ENCODE data around the gene ITGA3. TPM values are rescaled to one million over a fixed set of nuclear protein-coding genes. Genes with fewer than 3 reads are reported as not detected.

Gene ITGA3
- total RNA-seq, 1 donor from 2014 or later: 222 TPM

DNA sequence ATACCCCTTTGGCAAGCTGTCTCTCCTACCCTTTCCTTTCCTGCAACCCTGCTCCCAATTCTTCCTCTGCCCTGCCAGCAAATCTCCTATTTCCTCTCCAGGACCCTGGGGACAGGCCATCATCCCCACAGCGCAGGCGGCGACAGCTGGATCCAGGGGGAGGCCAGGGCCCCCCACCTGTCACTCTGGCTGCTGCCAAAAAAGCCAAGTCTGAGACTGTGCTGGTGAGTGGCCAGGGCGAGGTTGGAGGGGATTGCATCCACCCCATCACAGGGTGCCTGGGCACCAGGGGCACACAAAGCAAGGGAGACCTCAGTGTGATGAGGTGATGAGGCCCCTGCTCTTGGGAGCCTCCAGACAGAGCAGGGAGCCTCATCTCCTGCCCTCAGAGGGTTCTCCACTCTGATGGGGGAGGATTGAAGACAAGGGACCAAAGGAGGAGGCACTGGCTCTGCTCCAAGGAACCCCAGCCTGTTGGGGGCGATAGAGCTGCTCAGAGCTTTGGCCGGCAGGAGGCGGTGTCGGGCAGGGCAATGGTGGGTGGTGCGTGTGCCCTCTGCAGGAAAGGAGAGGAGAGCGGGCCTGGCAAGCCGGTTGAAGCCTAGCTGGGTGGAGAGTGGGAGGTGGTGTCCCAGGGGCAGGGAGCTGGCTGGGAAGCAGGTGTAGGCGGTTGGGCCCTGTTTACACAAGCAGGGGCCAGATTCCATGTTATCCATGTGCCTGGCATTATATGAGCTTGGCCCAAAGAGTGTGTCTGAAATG is 23.6 kb downstream of the ITGA3 start:
- no peak for DNase-seq (ENCODE audit: low spot score in 2 of 2)
- peak overlapping the region; percentile 60 to 68 for H3K27ac ChIP-seq
- H3K36me3 ChIP-seq: peaks cover 77 to 93% of the 10 kb centered on the region in 2 donors
- H3K4me3 ChIP-seq: no peak overlapping the region
- H3K9me3 ChIP-seq: no peaks in the 10 kb centered on the region
- peaks cover 0 to 7% of the 10 kb centered on the region in 2 donors for H3K4me1 ChIP-seq
- H3K27me3 ChIP-seq: no peaks in the 10 kb centered on the region
- TF ChIP-seq, protein P1, sequence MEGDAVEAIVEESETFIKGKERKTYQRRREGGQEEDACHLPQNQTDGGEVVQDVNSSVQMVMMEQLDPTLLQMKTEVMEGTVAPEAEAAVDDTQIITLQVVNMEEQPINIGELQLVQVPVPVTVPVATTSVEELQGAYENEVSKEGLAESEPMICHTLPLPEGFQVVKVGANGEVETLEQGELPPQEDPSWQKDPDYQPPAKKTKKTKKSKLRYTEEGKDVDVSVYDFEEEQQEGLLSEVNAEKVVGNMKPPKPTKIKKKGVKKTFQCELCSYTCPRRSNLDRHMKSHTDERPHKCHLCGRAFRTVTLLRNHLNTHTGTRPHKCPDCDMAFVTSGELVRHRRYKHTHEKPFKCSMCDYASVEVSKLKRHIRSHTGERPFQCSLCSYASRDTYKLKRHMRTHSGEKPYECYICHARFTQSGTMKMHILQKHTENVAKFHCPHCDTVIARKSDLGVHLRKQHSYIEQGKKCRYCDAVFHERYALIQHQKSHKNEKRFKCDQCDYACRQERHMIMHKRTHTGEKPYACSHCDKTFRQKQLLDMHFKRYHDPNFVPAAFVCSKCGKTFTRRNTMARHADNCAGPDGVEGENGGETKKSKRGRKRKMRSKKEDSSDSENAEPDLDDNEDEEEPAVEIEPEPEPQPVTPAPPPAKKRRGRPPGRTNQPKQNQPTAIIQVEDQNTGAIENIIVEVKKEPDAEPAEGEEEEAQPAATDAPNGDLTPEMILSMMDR (IDR thresholded peaks at IDR 0.05): peak; percentile 68 to 84 (median 82)
- intact Hi-C loops (cut with DNase I): loop anchor here (2.0 kb wide), 2 partner anchors 25 to 53 kb away; no protein-coding TSS in a partner anchor

DNA sequence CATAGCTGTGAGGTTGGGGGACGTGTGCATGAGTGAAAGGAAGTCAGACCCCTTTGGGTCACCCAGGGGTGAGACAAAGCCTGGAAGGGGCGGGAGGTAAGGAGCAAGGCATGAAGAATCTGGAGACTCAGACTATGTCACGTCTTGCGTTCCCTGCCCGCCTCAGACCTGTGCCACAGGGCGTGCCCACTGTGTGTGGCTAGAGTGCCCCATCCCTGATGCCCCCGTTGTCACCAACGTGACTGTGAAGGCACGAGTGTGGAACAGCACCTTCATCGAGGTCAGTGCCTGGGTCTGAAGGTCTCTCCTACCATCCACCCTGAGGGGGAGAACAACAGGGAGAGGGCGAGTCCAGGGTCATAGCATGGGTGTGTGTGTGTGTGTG is 24.2 kb downstream of the ITGA3 start:
- no peaks in the 10 kb centered on the region for H3K27me3 ChIP-seq
- peaks cover 0 to 7% of the 10 kb centered on the region in 2 donors for H3K4me1 ChIP-seq
- peaks cover 71 to 88% of the 10 kb centered on the region in 2 donors for H3K36me3 ChIP-seq
- DNase-seq (ENCODE audit: low spot score in 2 of 2): no peak
- TF ChIP-seq, protein P1 (IDR thresholded peaks at IDR 0.05): no peak
- intact Hi-C loops (cut with DNase I): loop anchor here (2.0 kb wide), 1 partner anchor 25 kb away; no protein-coding TSS in a partner anchor
- H3K4me3 ChIP-seq: no peak overlapping the region
- H3K27ac ChIP-seq: peak overlapping the region; percentile 60 to 68
- no peaks in the 10 kb centered on the region for H3K9me3 ChIP-seq

DNA sequence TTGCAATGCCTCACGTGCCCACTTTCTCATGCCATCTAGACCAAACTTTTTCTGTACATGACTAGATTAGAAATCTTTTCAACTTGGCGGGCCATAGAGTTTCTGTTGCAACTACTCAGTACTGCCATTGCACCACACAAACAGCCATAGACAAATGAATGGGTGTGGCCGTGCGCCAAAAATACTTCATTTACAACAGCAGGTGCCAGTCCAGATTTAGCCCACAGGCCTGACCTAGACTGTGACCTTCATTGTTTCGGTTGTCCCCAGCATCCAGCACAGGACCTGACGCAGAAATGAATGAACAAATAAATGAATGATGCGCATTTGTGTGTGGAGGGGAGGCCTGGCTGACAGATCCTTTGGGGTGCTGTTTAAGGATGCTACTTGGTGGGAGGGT is 24.9 kb downstream of the ITGA3 start:
- no peak overlapping the region for H3K27ac ChIP-seq
- peaks cover 0 to 7% of the 10 kb centered on the region in 2 donors for H3K4me1 ChIP-seq
- H3K36me3 ChIP-seq: peaks cover 64 to 80% of the 10 kb centered on the region in 2 donors
- TF ChIP-seq, protein P1 (IDR thresholded peaks at IDR 0.05): no peak
- H3K9me3 ChIP-seq: no peaks in the 10 kb centered on the region
- H3K4me3 ChIP-seq: no peak overlapping the region
- no peak for DNase-seq (ENCODE audit: low spot score in 2 of 2)
- intact Hi-C loops (cut with DNase I): loop anchor here (2.0 kb wide), 1 partner anchor 26 kb away; no protein-coding TSS in a partner anchor
- H3K27me3 ChIP-seq: no peaks in the 10 kb centered on the region

DNA sequence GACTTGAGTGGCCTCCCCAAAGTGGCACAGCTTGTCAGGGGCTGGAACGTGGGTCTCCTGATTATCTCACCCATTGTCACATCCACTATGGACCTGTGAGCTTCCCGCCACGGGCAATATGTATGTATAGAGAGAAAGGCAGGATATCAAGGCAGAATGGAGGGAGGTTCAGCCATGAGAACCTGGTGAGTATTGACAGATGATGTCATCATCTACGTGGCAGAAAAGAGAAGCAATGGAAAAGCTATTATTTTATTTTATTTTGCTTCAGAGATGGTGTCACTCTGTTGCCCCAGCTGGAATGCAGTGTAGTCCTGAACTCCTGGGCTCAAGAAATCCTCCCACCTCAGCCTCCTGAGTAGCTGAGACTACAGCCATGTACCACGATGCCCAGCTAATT is 25.8 kb downstream of the ITGA3 start:
- no peak overlapping the region for H3K27ac ChIP-seq
- DNase-seq (ENCODE audit: low spot score in 2 of 2): no peak
- intact Hi-C loops (cut with DNase I): loop anchor here (2.0 kb wide), 1 partner anchor 27 kb away; no protein-coding TSS in a partner anchor

DNA sequence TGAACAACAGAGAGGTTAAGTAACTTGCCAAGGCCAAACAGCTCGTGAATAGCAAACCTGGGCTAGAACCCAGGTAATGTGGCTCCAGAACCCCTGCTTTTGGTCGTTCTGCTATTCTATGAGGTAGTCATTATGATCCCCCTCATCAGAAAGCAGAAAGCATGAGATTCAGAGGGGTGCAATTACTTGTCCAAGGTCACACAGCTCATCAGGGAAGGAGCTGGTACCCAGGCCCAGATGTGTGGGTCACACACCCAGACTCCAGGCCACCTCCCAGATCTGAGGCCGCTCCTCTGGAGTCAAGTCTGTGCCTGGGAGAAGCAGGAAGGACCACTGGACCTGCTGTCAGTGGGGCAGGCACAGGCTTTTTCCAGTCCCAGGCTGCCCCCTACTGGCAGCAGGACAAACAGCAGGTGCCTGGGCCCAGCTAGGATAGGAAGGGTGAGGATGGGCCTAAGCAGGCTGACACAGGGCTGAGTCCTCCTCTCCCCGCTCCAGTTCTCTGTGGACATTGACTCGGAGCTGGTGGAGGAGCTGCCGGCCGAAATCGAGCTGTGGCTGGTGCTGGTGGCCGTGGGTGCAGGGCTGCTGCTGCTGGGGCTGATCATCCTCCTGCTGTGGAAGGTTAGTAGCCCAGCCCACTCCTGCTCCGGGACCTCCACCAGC is 31.5 kb downstream of the ITGA3 start:
- TF ChIP-seq, protein P1 (IDR thresholded peaks at IDR 0.05): peak; percentile 91 to 96 (median 93)
- intact Hi-C loops (cut with DNase I): loop anchor here (1.0 kb wide), 1 partner anchor 60 kb away; no protein-coding TSS in a partner anchor

More for the DNA sequence above, 25.8 kb downstream of the ITGA3 start:
- TF ChIP-seq, protein P1 (IDR thresholded peaks at IDR 0.05): no peak
- no peak overlapping the region for H3K4me3 ChIP-seq
- no peaks in the 10 kb centered on the region for H3K27me3 ChIP-seq
- H3K4me1 ChIP-seq: peaks cover 0 to 7% of the 10 kb centered on the region in 2 donors
- peaks cover 55 to 75% of the 10 kb centered on the region in 2 donors for H3K36me3 ChIP-seq
- no peaks in the 10 kb centered on the region for H3K9me3 ChIP-seq

More for the DNA sequence above, 31.5 kb downstream of the ITGA3 start:
- Histone ChIP-seq H3K27me3 (no peaks in the 10 kb centered on the region), H3K36me3 (peaks cover 46 to 67% of the 10 kb centered on the region in 2 donors), H3K4me3 (no peak overlapping the region), H3K4me1 (no peaks in the 10 kb centered on the region), H3K27ac (peak overlapping the region; percentile 34 to 48), H3K9me3 (no peaks in the 10 kb centered on the region)
- DNase-seq (ENCODE audit: low spot score in 2 of 2): peak in 1 of 2 donors; percentile 86
